ENCODE results near the gene IL2RG. TPM values are rescaled to one million over a fixed set of nuclear protein-coding genes. Genes with fewer than 3 reads are reported as not detected.

The IL2RG gene
- total RNA-seq, 6 donors from 2014 or later, result 20.7 to 43.8 (median 26.2) TPM

- ATAC-seq (ENCODE audit: low FRiP score in 2 of 2), result no peak
- Histone ChIP-seq H3K27ac (no peak within 1 kb of the TSS), H3K27me3 (no peaks in the 10 kb centered on the region), H3K4me1 (peaks cover 3 to 20% (median 7%) of the 10 kb centered on the region in 4 donors), H3K9me3 (no peaks in the 10 kb centered on the region), H3K4me3 (no peak within 1 kb of the TSS), H3K36me3 (no peaks in the 10 kb centered on the region)
- DNase-seq, result no peak
- WGBS, 2 donors, result 71% methylated on average over 1 of the region's 1 CpG; no CpG with 5 or more reads in 1 of the 2 donors
- no peak for TF ChIP-seq POLR2A (IDR thresholded peaks at IDR 0.05)
- no peak for TF ChIP-seq CTCF (IDR thresholded peaks at IDR 0.05)
- TF ChIP-seq POLR2AphosphoS5 (IDR thresholded peaks at IDR 0.05), result no peak
Measured at GRCh38 chrX:71106427-71106826, 5.0 kb downstream of the IL2RG start, which contains the start of gene CXorf65. Gene CXorf65, minus strand, starts transcription at chrX:71106740. Its CDS starts 184 bp downstream, at chrX:71106556.

- Histone ChIP-seq H3K36me3 (no peaks in the 10 kb centered on the region), H3K27ac (no peak overlapping the region), H3K27me3 (no peaks in the 10 kb centered on the region), H3K4me3 (no peak overlapping the region), H3K9me3 (no peaks in the 10 kb centered on the region), H3K4me1 (peaks cover 3 to 20% (median 7%) of the 10 kb centered on the region in 4 donors)
- 84 to 100% methylated on average over 3 of the region's 3 CpGs for WGBS, 2 donors
- TF ChIP-seq CTCF (IDR thresholded peaks at IDR 0.05) (no peak), EP300 (IDR thresholded peaks at IDR 0.05) (no peak), POLR2A (IDR thresholded peaks at IDR 0.05) (no peak), POLR2AphosphoS5 (IDR thresholded peaks at IDR 0.05) (no peak)
- DNase-seq (no peak), ATAC-seq (ENCODE audit: low FRiP score in 2 of 2) (no peak)
Measured at GRCh38 chrX:71105628-71106027, 5.7 kb downstream of the IL2RG start.

- TF ChIP-seq POLR2AphosphoS5 (IDR thresholded peaks at IDR 0.05) (no peak), POLR2A (IDR thresholded peaks at IDR 0.05) (no peak), EP300 (IDR thresholded peaks at IDR 0.05) (no peak), CTCF (IDR thresholded peaks at IDR 0.05) (no peak)
- Histone ChIP-seq H3K27me3 (no peaks in the 10 kb centered on the region), H3K4me3 (no peak overlapping the region), H3K4me1 (peaks cover 4 to 20% (median 8%) of the 10 kb centered on the region in 4 donors), H3K9me3 (no peaks in the 10 kb centered on the region), H3K27ac (peak overlapping the region in 3 of 4 donors; percentile 59 to 74 (median 64)), H3K36me3 (no peaks in the 10 kb centered on the region)
- ATAC-seq (ENCODE audit: low FRiP score in 2 of 2) (peak in 1 of 2 donors; percentile 36), DNase-seq (peak in 1 of 2 donors; percentile 37)
- WGBS, 2 donors, result 22 to 29% methylated on average over 8 to 9 of the region's 10 CpGs
Measured at GRCh38 chrX:71103110-71103983, 8.0 kb downstream of the IL2RG start.

- Histone ChIP-seq H3K4me1 (peaks cover 10 to 15% (median 12%) of the 10 kb centered on the region in 4 donors), H3K27ac (peak overlapping the region in 2 of 4 donors; percentile 48 to 59), H3K4me3 (no peak overlapping the region), H3K27me3 (no peaks in the 10 kb centered on the region), H3K9me3 (no peaks in the 10 kb centered on the region), H3K36me3 (no peaks in the 10 kb centered on the region)
- ATAC-seq (ENCODE audit: low FRiP score in 2 of 2) (no peak), DNase-seq (no peak)
- WGBS, 2 donors, result 67 to 90% methylated on average over 2 to 3 of the region's 3 CpGs
- no peak for TF ChIP-seq EP300 (IDR thresholded peaks at IDR 0.05)
- no peak for TF ChIP-seq CTCF (IDR thresholded peaks at IDR 0.05)
- TF ChIP-seq POLR2AphosphoS5 (IDR thresholded peaks at IDR 0.05), result no peak
- no peak for TF ChIP-seq POLR2A (IDR thresholded peaks at IDR 0.05)
Measured at GRCh38 chrX:71102292-71102691, 9.1 kb downstream of the IL2RG start.

Measured in upper lobe of left lung (tissue), 6 donors.